Smooth muscle cell of the brain vasculature (primary cell): ENCODE measurements around the gene APOE.
"Not testable (repeated sequence)": the region's sequence is repeated elsewhere in the genome, so short reads cannot be mapped to it uniquely, and the experiment has no call there.

Source experiments
- DNase-seq: peaks from one replicate; pipeline ENCODE4 v3.0.0-alpha.2; 2012; ENCODE audit warnings: low read depth, low spot score

APOE gene

GRCh38 chr19:44909775-44910174 lies 4.2 kb downstream of the APOE start:
- DNase-seq, result no peak

GRCh38 chr19:44911896-44912295 lies 6.3 kb downstream of the APOE start:
- DNase-seq, result not testable (repeated sequence)

- no peak for DNase-seq
These were observed 7.3 kb downstream of the APOE start for GRCh38 chr19:44912854-44913253.

GRCh38 chr19:44913512-44914432 lies 8.2 kb downstream of the APOE start:
- not testable (repeated sequence) for DNase-seq

GRCh38 chr19:44914433-44915206 lies 9.0 kb downstream of the APOE start, which contains the start of gene APOC1:
APOC1 (plus strand) TSS chr19:44914608; CDS start chr19:44914892, 284 bp downstream.
- DNase-seq, result peak; percentile 73

GRCh38 chr19:44924243-44924725 lies 18.7 kb downstream of the APOE start:
- DNase-seq, result no peak

GRCh38 chr19:44925114-44925891 lies 19.7 kb downstream of the APOE start:
- no peak for DNase-seq

GRCh38 chr19:44926245-44927077 lies 20.9 kb downstream of the APOE start:
- DNase-seq, result not testable (repeated sequence)

- DNase-seq, result peak; percentile 77
These were observed 22.1 kb downstream of the APOE start for GRCh38 chr19:44927746-44928145.

GRCh38 chr19:44930088-44930487 lies 24.5 kb downstream of the APOE start:
- no peak for DNase-seq

- DNase-seq, result no peak
These were observed 25.9 kb downstream of the APOE start for GRCh38 chr19:44931541-44931940.

- DNase-seq, result no peak
These were observed 34.1 kb downstream of the APOE start for GRCh38 chr19:44939668-44940067.

GRCh38 chr19:44942067-44942571 lies 36.5 kb downstream of the APOE start, which contains the start of gene APOC4:
APOC4 (plus strand) TSS chr19:44942237; CDS start chr19:44942278, 41 bp downstream.
- no peak for DNase-seq

- no peak for DNase-seq
These were observed 38.2 kb downstream of the APOE start for GRCh38 chr19:44943801-44944249.

GRCh38 chr19:44947041-44947581 lies 41.5 kb downstream of the APOE start:
- DNase-seq, result no peak

- DNase-seq, result no peak
These were observed 42.6 kb downstream of the APOE start for GRCh38 chr19:44948237-44948636.

- DNase-seq, result no peak
These were observed 43.3 kb downstream of the APOE start for GRCh38 chr19:44948763-44949374.

- no peak for DNase-seq
These were observed 44.0 kb downstream of the APOE start for GRCh38 chr19:44949550-44949949.
